RWPE2 (cell line): ENCODE results near the gene ADAMTS17.
"Not testable (repeated sequence)": the region's sequence is repeated elsewhere in the genome, so short reads cannot be mapped to it uniquely, and the experiment has no call there.

ENCODE experiments used
- ATAC-seq: fragments of 200-7000 bp; cut with Tn5 transposase; 3 replicates; pipeline ENCODE4 v1.9.1; 2021; ENCODE audit warnings: low read depth
- DNase-seq: peaks from one replicate; pipeline ENCODE4 v3.0.0-alpha.2; 2020; ENCODE audit warnings: low spot score
- H3K27ac ChIP-seq: fragments of 450-650 bp; 2 replicates; pipeline ENCODE4 v1.5.1; 2017; ENCODE audit warnings: mild to moderate bottlenecking; ENCODE audit not compliant: poor library complexity, severe bottlenecking
- H3K27me3 ChIP-seq: fragments of 250-450 bp; sonication (Bioruptor Pico); 2 replicates; pipeline ENCODE4 v1.5.1; 2021; ENCODE audit warnings: mild to moderate bottlenecking, moderate library complexity; ENCODE audit not compliant: insufficient read depth, poor library complexity, severe bottlenecking
- H3K36me3 ChIP-seq: fragments of 250-450 bp; sonication (Bioruptor Pico); 2 replicates; pipeline ENCODE4 v1.5.1; 2020; ENCODE audit warnings: low read depth, mild to moderate bottlenecking, moderate library complexity
- H3K4me1 ChIP-seq: fragments of 250-450 bp; sonication (Bioruptor Pico); 2 replicates; pipeline ENCODE4 v1.5.1; 2021; ENCODE audit warnings: mild to moderate bottlenecking, moderate library complexity; ENCODE audit not compliant: insufficient read depth, poor library complexity, severe bottlenecking
- H3K4me3 ChIP-seq: fragments of 250-450 bp; sonication (Bioruptor Pico); 2 replicates; pipeline ENCODE4 v1.5.1; 2021; ENCODE audit warnings: mild to moderate bottlenecking, moderate library complexity; ENCODE audit not compliant: severe bottlenecking
- H3K9me3 ChIP-seq: fragments of 250-450 bp; sonication (Bioruptor Pico); 2 replicates; pipeline ENCODE4 v1.5.1; 2021; ENCODE audit warnings: mild to moderate bottlenecking, moderate library complexity; ENCODE audit not compliant: severe bottlenecking
- TF ChIP-seq, protein P1 (sequence below): fragments of 450-650 bp; IDR thresholded peaks from one replicate; pipeline ENCODE4 v1.5.1; 2017; ENCODE audit warnings: mild to moderate bottlenecking, moderate library complexity; ENCODE audit not compliant: poor library complexity, severe bottlenecking

ADAMTS17 gene

DNA sequence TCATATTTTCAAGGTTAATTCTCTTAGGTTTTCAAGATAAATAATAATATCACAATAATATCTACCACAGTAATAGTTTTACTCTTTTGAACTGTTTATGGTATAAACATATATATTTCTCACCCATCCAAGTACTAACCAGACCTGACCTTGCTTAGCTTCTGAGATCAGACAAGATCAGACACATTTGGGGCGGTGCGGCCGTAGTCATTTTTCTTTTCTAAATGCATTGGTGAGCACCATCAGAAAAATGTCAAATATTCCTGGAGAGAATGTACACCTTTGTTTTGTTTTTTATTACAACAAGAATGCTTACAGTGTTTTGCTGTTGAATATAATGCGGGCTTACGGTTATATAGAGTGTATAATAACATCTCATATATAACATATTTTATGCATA, 267.8 kb downstream of the ADAMTS17 start:
- peak; percentile 94 for ATAC-seq
- TF ChIP-seq, protein P1, sequence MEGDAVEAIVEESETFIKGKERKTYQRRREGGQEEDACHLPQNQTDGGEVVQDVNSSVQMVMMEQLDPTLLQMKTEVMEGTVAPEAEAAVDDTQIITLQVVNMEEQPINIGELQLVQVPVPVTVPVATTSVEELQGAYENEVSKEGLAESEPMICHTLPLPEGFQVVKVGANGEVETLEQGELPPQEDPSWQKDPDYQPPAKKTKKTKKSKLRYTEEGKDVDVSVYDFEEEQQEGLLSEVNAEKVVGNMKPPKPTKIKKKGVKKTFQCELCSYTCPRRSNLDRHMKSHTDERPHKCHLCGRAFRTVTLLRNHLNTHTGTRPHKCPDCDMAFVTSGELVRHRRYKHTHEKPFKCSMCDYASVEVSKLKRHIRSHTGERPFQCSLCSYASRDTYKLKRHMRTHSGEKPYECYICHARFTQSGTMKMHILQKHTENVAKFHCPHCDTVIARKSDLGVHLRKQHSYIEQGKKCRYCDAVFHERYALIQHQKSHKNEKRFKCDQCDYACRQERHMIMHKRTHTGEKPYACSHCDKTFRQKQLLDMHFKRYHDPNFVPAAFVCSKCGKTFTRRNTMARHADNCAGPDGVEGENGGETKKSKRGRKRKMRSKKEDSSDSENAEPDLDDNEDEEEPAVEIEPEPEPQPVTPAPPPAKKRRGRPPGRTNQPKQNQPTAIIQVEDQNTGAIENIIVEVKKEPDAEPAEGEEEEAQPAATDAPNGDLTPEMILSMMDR: no peak

DNA sequence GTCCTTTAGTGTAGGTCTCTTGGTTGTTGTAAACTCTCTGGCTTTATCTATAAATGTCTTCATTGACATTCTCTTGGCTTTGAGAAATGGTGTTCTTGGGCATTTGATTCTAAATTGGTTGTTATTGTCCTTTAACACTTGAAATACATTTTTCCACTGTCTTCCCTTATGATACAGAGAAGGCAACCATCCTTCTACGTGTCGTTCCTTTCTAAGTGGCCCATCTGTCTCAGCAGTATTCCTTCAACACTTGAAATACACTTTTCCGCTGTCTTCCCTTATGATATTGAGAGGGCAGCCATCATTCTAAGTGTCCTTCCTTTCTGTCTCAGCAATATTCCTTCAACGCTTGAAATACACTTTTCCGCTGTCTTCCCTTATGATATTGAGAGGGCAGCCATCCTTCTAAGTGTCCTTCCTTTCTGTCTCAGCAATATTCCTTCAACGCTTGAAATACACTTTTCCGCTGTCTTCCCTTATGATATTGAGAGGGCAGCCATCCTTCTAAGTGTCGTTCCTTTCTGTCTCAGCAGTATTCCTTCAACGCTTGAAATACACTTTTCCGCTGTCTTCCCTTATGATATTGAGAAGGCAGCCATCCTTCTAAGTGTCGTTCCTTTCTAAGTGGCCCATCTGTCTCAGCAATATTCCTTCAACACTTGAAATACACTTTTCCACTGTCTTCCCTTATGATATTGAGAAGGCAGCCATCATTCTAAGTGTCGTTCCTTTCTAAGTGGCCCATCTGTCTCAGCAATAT, 275.1 kb downstream of the ADAMTS17 start:
- H3K27ac ChIP-seq, H3K36me3 ChIP-seq, DNase-seq, H3K4me3 ChIP-seq, ATAC-seq, H3K4me1 ChIP-seq, H3K9me3 ChIP-seq, H3K27me3 ChIP-seq: not testable (repeated sequence)

More for the DNA sequence above, 267.8 kb downstream of the ADAMTS17 start:
- H3K27me3 ChIP-seq: no peaks in the 10 kb centered on the region
- DNase-seq: peak; percentile 67
- H3K9me3 ChIP-seq: no peaks in the 10 kb centered on the region
- no peaks in the 10 kb centered on the region for H3K36me3 ChIP-seq
- peak overlapping the region; percentile 53 for H3K27ac ChIP-seq
- H3K4me1 ChIP-seq: peaks cover 31% of the 10 kb centered on the region
- no peak overlapping the region for H3K4me3 ChIP-seq

DNA sequence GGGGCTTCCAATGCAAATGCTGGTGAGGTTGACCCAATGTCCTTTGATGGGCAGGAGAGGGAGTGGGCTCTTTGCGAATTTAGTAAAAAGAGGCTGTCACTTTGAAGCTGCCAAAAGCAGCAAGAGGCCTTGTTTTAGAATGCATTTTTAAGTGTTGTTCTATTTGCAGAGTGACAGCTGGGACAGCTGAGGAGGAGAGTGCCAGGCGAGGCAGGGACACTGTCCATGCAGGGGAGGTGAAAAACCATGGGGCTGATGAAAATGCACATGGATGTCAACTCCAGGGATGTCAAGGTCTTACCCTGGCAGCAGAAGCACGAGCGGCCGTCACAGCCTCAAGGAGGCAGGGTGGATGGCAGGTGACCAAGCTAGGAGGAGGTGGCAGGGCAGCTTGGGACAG, 279.8 kb downstream of the ADAMTS17 start:
- no peak overlapping the region for H3K27ac ChIP-seq
- no peak overlapping the region for H3K4me3 ChIP-seq
- DNase-seq: no peak
- no peak for ATAC-seq
- no peaks in the 10 kb centered on the region for H3K36me3 ChIP-seq
- TF ChIP-seq, protein P1: no peak
- peaks cover 3% of the 10 kb centered on the region for H3K9me3 ChIP-seq
- no peaks in the 10 kb centered on the region for H3K27me3 ChIP-seq
- peaks cover 19% of the 10 kb centered on the region for H3K4me1 ChIP-seq

DNA sequence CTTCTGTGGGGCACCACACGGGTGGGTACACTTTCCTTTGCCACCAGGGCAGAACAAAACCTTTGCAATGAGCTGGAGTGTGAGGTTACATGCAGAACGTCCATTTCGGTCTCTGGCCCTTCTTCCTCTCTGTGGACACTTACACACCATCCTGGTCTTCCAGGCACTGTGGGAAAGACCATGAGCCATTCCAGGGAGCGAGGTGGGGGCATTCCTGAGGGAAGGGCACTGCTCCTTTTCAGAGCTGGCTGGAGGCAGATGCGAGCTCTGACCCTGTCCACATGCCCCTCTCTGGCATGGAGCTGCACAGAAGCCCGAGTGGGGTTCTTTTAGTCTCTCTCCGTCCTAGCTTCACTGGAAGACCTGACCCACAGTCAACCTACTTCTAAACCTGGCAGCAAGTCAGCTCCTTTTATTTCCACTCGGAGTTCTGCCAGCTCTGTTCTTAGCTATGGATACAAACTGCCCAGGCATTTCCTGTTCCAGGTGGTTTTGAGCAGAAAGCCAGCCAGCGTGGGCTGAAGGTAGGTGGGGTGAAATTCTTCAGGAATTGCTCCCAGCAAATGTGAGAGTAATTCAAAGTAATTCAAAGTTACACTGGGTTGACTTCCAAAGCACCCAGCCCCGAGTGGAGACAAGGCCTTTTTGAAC, 281.4 kb downstream of the ADAMTS17 start:
- DNase-seq: peak; percentile 89
- ATAC-seq: peak; percentile 96
- H3K4me1 ChIP-seq: peaks cover 19% of the 10 kb centered on the region
- H3K27ac ChIP-seq: peak overlapping the region; percentile 85
- peaks cover 3% of the 10 kb centered on the region for H3K9me3 ChIP-seq
- no peaks in the 10 kb centered on the region for H3K27me3 ChIP-seq
- no peak overlapping the region for H3K4me3 ChIP-seq
- TF ChIP-seq, protein P1: no peak
- no peaks in the 10 kb centered on the region for H3K36me3 ChIP-seq

DNA sequence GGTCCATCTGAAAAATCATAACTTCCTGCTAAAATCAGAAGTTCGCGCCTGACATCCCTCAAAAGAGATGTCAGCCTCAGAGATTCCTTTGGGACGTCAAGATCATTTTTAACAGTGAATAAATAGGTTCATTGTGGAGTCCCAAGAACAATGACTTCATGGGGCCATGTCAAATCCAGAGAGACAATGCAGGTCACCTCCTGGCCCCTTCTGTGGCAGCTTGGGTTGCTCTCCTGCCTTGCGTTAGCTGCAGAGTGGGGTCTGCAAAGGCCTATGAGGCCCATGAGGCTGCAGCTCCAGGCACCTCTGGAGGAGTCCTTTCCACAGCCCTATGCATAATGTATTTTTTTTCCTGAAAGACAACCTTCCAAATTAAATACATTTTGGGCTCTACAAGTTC, 282.3 kb downstream of the ADAMTS17 start:
- H3K4me3 ChIP-seq: no peak overlapping the region
- ATAC-seq (no peak), DNase-seq (no peak)
- no peaks in the 10 kb centered on the region for H3K27me3 ChIP-seq
- TF ChIP-seq, protein P1: no peak
- no peaks in the 10 kb centered on the region for H3K36me3 ChIP-seq
- H3K27ac ChIP-seq: peak overlapping the region; percentile 85
- peaks cover 19% of the 10 kb centered on the region for H3K4me1 ChIP-seq
- H3K9me3 ChIP-seq: peaks cover 3% of the 10 kb centered on the region
